Loucy (cell line): ENCODE data around the gene KCTD13.

Source experiments
- H2AFZ ChIP-seq: fragments of 200-600 bp; sonication (generic); 2 replicates; pipeline ENCODE4 v1.6.0; 2016; ENCODE audit warnings: antibody characterized with exemption, mild to moderate bottlenecking, low read length, moderate library complexity
- H3F3A ChIP-seq: fragments of 200-600 bp; 2 replicates; pipeline ENCODE4 v1.6.0; 2016; ENCODE audit warnings: antibody characterized with exemption, low read depth, mild to moderate bottlenecking
- H3K27me3 ChIP-seq: fragments of 200-600 bp; sonication (generic); 2 replicates; pipeline ENCODE4 v1.6.1; 2014; ENCODE audit warnings: low read length, mild to moderate bottlenecking; ENCODE audit not compliant: insufficient read depth, poor library complexity, severe bottlenecking
- H3K36me3 ChIP-seq: fragments of 200-600 bp; sonication (generic); 2 replicates; pipeline ENCODE4 v1.6.1; 2016; ENCODE audit warnings: low read length; ENCODE audit not compliant: insufficient read depth
- H3K4me1 ChIP-seq: fragments of 200-600 bp; sonication (generic); 2 replicates; pipeline ENCODE4 v1.5.1; 2014; ENCODE audit warnings: low read length, mild to moderate bottlenecking; ENCODE audit not compliant: insufficient read depth, poor library complexity, severe bottlenecking
- H3K4me2 ChIP-seq: fragments of 200-600 bp; sonication (generic); 2 replicates; pipeline ENCODE4 v1.6.0; 2014; ENCODE audit warnings: antibody characterized with exemption, low read length, low read depth, mild to moderate bottlenecking; ENCODE audit not compliant: poor library complexity, severe bottlenecking
- H3K4me3 ChIP-seq: fragments of 200-600 bp; sonication (generic); 2 replicates; pipeline ENCODE4 v1.5.1; 2014; ENCODE audit warnings: low read length, mild to moderate bottlenecking, mixed read lengths; ENCODE audit not compliant: poor library complexity, severe bottlenecking
- H3K79me2 ChIP-seq: fragments of 200-600 bp; sonication (generic); 2 replicates; pipeline ENCODE4 v1.6.1; 2014; ENCODE audit warnings: low read length; ENCODE audit not compliant: insufficient read depth
- H3K9ac ChIP-seq: fragments of 200-600 bp; sonication (generic); 2 replicates; pipeline ENCODE4 v1.6.0; 2014; ENCODE audit warnings: mild to moderate bottlenecking, low read depth, low read length, moderate library complexity; ENCODE audit not compliant: poor library complexity, severe bottlenecking
- H3K9me2 ChIP-seq: fragments of 200-600 bp; sonication (generic); replicated peaks from 2 replicates; pipeline ENCODE4 v1.6.1; 2016; ENCODE audit warnings: low read depth, low read length, mixed read lengths
- H3K9me3 ChIP-seq: fragments of 200-600 bp; sonication (generic); 2 replicates; pipeline ENCODE4 v1.6.1; 2014; ENCODE audit warnings: mild to moderate bottlenecking, antibody characterized with exemption, low read length, low read depth; ENCODE audit not compliant: insufficient read depth
- H4K20me1 ChIP-seq: fragments of 200-600 bp; sonication (generic); 2 replicates; pipeline ENCODE4 v1.6.0; 2014; ENCODE audit warnings: antibody characterized with exemption, low read length, mild to moderate bottlenecking; ENCODE audit not compliant: insufficient read depth, poor library complexity, severe bottlenecking
- EZH2phosphoT487 ChIP-seq: fragments of 200-600 bp; IDR thresholded peaks from 2 replicates; pipeline ENCODE4 v1.6.1; 2018; ENCODE audit warnings: antibody characterized with exemption, mild to moderate bottlenecking, moderate library complexity, borderline replicate concordance
- TF ChIP-seq, protein P1 (sequence below): fragments of 200-600 bp; sonication (generic); conservative IDR thresholded peaks from 2 replicates; pipeline ENCODE4 v1.5.1; 2014; ENCODE audit warnings: mild to moderate bottlenecking, antibody characterized with exemption, low read length

The KCTD13 gene

DNA sequence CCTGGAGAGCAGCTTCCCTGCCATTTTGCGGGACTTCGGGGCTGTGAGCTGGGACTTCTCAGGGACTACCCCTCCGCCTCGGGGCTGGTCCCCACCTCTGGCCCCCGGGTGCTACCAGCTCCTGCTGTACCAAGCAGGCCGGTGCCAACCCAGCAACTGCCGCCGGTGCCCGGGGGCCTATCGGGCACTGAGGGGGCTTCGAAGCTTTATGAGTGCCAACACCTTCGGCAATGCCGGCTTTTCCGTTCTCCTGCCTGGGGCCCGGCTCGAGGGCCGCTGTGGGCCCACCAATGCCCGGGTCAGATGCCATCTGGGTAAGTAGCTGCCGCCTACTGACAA, 24.4 kb downstream of the KCTD13 start:
- H2AFZ ChIP-seq = no peak overlapping the region
- no peak overlapping the region for H3K9ac ChIP-seq

DNA sequence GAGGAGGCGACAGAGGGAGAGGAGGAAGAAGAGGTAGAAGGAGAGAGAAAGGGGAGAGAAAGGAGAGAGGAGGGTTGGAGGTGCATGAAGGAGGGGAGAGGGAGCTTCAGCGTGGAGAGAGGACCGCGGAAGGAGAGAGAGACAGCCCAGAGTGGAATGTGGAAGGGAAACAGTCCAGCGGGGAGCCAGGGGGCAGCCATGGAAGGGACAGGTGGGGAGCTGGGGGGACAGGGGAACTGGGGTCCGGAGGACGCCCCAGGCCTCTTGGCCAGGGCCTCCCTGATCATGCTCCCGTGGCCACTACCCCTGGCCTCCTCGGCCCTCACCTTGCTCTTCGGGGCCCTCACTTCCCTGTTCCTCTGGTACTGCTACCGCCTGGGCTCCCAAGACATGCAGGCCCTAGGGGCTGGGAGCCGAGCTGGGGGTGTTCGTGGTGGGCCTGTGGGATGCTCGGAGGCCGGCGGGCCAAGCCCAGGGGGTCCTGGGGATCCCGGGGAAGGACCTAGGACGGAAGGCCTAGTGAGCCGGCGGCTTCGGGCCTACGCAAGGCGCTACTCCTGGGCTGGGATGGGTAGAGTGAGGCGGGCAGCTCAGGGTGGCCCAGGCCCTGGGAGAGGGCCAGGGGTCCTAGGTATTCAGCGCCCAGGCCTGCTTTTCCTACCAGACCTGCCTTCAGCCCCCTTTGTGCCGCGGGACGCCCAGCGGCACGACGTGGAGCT, 25.0 kb downstream of the KCTD13 start:
- TF ChIP-seq, protein P1, sequence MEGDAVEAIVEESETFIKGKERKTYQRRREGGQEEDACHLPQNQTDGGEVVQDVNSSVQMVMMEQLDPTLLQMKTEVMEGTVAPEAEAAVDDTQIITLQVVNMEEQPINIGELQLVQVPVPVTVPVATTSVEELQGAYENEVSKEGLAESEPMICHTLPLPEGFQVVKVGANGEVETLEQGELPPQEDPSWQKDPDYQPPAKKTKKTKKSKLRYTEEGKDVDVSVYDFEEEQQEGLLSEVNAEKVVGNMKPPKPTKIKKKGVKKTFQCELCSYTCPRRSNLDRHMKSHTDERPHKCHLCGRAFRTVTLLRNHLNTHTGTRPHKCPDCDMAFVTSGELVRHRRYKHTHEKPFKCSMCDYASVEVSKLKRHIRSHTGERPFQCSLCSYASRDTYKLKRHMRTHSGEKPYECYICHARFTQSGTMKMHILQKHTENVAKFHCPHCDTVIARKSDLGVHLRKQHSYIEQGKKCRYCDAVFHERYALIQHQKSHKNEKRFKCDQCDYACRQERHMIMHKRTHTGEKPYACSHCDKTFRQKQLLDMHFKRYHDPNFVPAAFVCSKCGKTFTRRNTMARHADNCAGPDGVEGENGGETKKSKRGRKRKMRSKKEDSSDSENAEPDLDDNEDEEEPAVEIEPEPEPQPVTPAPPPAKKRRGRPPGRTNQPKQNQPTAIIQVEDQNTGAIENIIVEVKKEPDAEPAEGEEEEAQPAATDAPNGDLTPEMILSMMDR = no peak
- TF ChIP-seq EZH2phosphoT487 = no peak
- Histone ChIP-seq H2AFZ (no peak overlapping the region), H3F3A (no peaks in the 10 kb centered on the region), H3K79me2 (no peaks in the 10 kb centered on the region), H3K9me2 (no peaks in the 10 kb centered on the region), H4K20me1 (peaks cover 12% of the 10 kb centered on the region), H3K27me3 (no peaks in the 10 kb centered on the region), H3K4me3 (peak overlapping the region; percentile 70), H3K4me2 (peak overlapping the region; percentile 66), H3K36me3 (no peaks in the 10 kb centered on the region), H3K9ac (no peak overlapping the region), H3K9me3 (no peaks in the 10 kb centered on the region), H3K4me1 (peaks cover 13% of the 10 kb centered on the region)

More for the DNA sequence above, 24.4 kb downstream of the KCTD13 start:
- Histone ChIP-seq H3K4me2 (no peak overlapping the region), H4K20me1 (peaks cover 12% of the 10 kb centered on the region), H3K4me1 (peaks cover 13% of the 10 kb centered on the region), H3K79me2 (no peaks in the 10 kb centered on the region), H3K9me2 (no peaks in the 10 kb centered on the region), H3K36me3 (no peaks in the 10 kb centered on the region), H3F3A (no peaks in the 10 kb centered on the region), H3K9me3 (no peaks in the 10 kb centered on the region), H3K4me3 (no peak overlapping the region), H3K27me3 (no peaks in the 10 kb centered on the region)
- TF ChIP-seq, protein P1 = no peak
- TF ChIP-seq EZH2phosphoT487 = no peak

DNA sequence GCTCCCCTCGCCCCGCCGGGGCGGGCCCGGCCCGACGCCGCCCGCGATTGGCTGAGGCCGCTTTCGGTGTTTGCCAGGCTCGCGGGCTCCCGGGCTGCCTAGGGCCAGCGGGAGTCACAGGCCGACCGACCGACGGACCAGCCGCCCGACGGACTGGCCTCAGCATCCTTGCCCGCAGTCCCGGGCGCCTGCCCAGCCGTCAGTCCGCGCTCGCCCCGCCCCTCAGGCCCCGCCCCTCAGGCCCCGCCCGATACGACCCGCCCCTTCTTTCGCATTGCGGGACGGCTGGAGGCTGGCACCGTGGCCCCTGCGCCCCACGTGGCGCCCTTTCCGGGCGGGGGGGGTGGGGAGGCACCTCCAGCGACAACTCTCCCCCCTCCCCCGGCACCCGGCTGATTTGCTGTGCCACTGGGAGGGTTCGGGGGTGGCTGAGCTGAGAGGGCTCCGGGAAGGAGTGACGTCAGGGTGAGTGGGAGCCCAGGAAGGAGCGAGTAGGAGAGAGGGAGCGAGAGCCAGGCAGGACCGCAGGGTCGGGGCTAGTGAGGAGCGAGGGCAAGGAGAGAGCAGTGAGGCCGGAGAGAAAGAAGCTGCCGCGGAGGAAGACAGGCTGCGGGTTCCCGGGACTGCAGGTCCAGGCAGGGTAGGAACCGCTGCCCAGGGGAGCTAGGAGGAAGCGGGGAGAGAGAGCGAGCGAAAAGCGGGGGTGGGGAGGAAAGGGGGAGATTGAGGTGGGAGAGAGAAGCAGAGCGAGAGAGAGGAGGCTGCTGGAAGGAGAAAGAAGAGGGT, 25.7 kb downstream of the KCTD13 start, which contains the start of gene ASPHD1:
ASPHD1 (plus strand) TSS at position 387 of the 786 bp plus-strand sequence. CDS start 484 bp downstream, outside the sequence.
- Histone ChIP-seq H3K9ac (no peak within 1 kb of the TSS), H4K20me1 (peaks cover 12% of the 10 kb centered on the region), H3K9me2 (no peaks in the 10 kb centered on the region), H3K9me3 (no peaks in the 10 kb centered on the region), H3K79me2 (no peaks in the 10 kb centered on the region), H3K4me3 (peak within 1 kb of the TSS; percentile 70), H3K4me1 (peaks cover 13% of the 10 kb centered on the region), H3F3A (no peaks in the 10 kb centered on the region), H2AFZ (peak within 1 kb of the TSS; percentile 55; the same call in 1 of the 2 replicates), H3K4me2 (peak within 1 kb of the TSS; percentile 66), H3K27me3 (no peaks in the 10 kb centered on the region), H3K36me3 (no peaks in the 10 kb centered on the region)
- TF ChIP-seq EZH2phosphoT487 = no peak
- TF ChIP-seq, protein P1 = no peak
